Measurements from ENCODE around the gene TAS2R20. TPM values are rescaled to one million over a fixed set of nuclear protein-coding genes. Genes with fewer than 3 reads are reported as not detected.

The TAS2R20 gene
- total RNA-seq, 1 donor: 5.2 TPM

- DNase-seq (ENCODE audit: low read depth): no peak
- no peak within 1 kb of the TSS for H3K4me3 ChIP-seq (ENCODE audit: low read depth, low read length)
- no peak for TF ChIP-seq CTCF (IDR thresholded peaks at IDR 0.05; ENCODE audit: insufficient read depth, low read depth, low read length)
Measured at GRCh38 chr12:10986812-10987211, 11.3 kb downstream of the TAS2R20 start, which contains the start of gene TAS2R50. Gene TAS2R50, minus strand, starts transcription at chr12:10986912. Its CDS starts 52 bp downstream, at chr12:10986860.

- no peak for TF ChIP-seq CTCF (IDR thresholded peaks at IDR 0.05; ENCODE audit: insufficient read depth, low read depth, low read length)
- H3K4me3 ChIP-seq (ENCODE audit: low read depth, low read length): no peak overlapping the region
- no peak for DNase-seq (ENCODE audit: low read depth)
Measured at GRCh38 chr12:10982244-10982643, 15.9 kb downstream of the TAS2R20 start.

- H3K4me3 ChIP-seq (ENCODE audit: low read depth, low read length): no peak overlapping the region
- no peak for TF ChIP-seq CTCF (IDR thresholded peaks at IDR 0.05; ENCODE audit: insufficient read depth, low read depth, low read length)
- DNase-seq (ENCODE audit: low read depth): no peak
Measured at GRCh38 chr12:10974965-10975364, 23.1 kb downstream of the TAS2R20 start.

- no peak overlapping the region for H3K4me3 ChIP-seq (ENCODE audit: low read depth, low read length)
- no peak for TF ChIP-seq CTCF (IDR thresholded peaks at IDR 0.05; ENCODE audit: insufficient read depth, low read depth, low read length)
- peak; percentile 82 for DNase-seq (ENCODE audit: low read depth)
Measured at GRCh38 chr12:10968765-10969456, 29.2 kb downstream of the TAS2R20 start.

DNA sequence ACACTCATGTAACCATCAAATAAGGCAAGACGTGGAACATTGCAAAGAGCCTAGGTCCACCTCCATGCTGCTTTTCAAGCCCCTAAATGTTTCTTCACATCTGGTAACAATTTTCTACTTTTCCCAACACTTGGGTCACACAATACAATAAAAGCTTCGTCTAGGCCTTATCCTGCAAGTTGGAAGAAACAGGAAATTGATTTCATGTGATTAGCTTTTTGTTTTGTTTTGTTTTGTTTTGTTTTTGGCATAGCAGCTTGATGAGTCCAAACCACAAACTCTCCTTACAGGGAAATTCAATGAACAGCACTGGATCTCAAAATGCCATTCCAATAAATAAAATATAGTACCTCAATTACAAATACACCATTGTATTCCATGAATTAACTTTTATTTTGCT lies 30.7 kb downstream of the TAS2R20 start:
- no peak overlapping the region for H3K4me3 ChIP-seq (ENCODE audit: low read depth, low read length)
- peak; percentile 84 for DNase-seq (ENCODE audit: low read depth)

DNA sequence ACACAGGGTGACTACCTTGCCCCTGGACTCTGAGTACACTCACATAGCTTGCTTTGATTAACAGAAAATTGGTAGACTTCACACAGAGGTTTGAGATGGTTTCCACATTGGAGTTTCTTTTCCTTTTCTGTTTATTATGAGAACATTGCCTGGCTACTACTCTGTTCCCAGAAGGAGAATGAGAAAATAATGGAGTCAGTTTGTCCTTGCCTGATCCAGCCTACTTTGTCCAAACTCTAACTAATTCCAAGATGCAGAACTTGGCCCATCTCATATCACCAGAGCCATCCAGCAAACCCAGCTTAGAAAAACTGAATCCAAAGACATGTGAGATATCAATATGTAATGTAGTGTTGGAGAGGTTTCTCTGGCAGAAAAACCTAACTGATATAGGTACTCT lies 31.8 kb downstream of the TAS2R20 start:
- TF ChIP-seq CTCF (IDR thresholded peaks at IDR 0.05; ENCODE audit: insufficient read depth, low read depth, low read length): no peak
- no peak overlapping the region for H3K4me3 ChIP-seq (ENCODE audit: low read depth, low read length)
- DNase-seq (ENCODE audit: low read depth): no peak

More for the DNA sequence above, 30.7 kb downstream of the TAS2R20 start:
- TF ChIP-seq CTCF (IDR thresholded peaks at IDR 0.05; ENCODE audit: insufficient read depth, low read depth, low read length): no peak

GRCh38 chr12:10965476-10965875 lies 32.6 kb downstream of the TAS2R20 start:
- DNase-seq (ENCODE audit: low read depth): peak; percentile 64
- H3K4me3 ChIP-seq (ENCODE audit: low read depth, low read length): no peak overlapping the region
- TF ChIP-seq CTCF (IDR thresholded peaks at IDR 0.05; ENCODE audit: insufficient read depth, low read depth, low read length): no peak
